Activated CD4-positive, alpha-beta T cell treated with anti-CD3 and anti-CD28 coated beads, Interleukin-2, amount 50 U/mL, for 16 hours (primary cell): Measurements from ENCODE around the gene BCORL1.

Experiments used
- DNase-seq: peaks from one replicate; pipeline ENCODE4 v3.0.0-alpha.2; 2020

Gene BCORL1

DNA sequence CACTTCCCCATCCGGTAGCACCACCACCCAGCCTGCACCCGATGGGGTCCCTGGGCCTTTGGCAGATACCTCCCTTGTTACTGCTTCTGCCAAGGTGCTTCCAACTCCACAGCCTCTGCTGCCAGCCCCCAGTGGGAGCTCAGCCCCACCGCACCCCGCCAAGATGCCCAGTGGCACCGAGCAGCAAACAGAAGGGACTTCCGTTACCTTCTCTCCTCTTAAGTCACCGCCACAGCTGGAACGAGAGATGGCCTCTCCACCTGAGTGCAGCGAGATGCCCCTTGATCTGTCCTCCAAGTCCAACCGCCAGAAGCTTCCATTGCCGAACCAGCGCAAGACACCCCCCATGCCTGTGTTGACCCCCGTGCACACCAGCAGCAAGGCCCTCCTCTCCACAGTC lies 31.9 kb downstream of the BCORL1 start:
- no peak for DNase-seq

DNA sequence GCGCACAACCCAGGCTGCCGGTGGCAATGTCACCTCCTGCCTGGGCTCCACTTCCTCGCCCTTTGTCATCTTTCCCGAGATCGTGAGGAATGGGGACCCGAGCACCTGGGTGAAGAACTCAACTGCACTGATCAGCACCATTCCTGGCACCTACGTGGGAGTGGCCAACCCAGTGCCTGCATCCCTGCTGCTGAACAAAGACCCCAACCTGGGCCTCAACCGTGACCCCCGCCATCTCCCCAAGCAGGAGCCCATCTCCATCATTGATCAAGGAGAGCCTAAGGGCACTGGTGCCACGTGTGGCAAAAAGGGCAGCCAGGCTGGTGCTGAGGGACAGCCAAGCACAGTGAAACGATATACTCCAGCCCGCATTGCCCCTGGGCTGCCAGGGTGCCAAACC lies 32.3 kb downstream of the BCORL1 start:
- no peak for DNase-seq

DNA sequence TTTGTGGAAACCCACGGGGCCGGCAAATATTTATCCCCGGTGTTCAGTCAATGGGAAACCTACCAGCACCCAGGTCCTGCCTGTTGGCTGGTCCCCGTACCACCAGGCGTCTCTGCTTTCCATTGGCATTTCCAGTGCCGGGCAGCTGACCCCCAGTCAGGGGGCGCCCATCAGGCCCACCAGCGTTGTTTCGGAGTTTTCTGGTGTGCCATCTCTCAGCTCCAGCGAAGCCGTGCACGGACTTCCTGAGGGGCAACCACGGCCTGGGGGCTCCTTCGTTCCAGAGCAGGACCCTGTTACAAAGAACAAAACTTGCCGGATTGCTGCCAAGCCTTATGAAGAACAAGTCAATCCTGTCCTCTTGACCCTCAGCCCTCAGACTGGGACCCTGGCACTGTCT lies 32.7 kb downstream of the BCORL1 start:
- DNase-seq: no peak

DNA sequence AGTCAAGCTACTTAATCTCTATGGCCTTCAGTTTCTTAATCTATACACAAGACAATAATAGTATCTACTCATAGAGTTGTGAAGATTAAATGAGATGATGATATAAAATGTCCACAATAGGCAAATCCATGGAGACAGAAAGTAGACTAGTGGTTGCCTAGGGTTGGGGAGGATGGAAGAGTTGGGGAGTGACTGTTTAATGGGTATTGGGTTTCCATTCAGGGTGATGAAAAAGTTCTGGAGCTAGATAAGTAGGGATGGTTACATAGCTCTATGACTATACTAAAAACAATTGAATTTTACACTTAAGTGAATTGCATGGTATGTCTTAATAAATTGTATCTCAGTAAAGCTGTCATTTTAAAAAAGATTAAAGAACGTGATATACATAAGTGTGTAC lies 35.7 kb downstream of the BCORL1 start:
- no peak for DNase-seq

DNA sequence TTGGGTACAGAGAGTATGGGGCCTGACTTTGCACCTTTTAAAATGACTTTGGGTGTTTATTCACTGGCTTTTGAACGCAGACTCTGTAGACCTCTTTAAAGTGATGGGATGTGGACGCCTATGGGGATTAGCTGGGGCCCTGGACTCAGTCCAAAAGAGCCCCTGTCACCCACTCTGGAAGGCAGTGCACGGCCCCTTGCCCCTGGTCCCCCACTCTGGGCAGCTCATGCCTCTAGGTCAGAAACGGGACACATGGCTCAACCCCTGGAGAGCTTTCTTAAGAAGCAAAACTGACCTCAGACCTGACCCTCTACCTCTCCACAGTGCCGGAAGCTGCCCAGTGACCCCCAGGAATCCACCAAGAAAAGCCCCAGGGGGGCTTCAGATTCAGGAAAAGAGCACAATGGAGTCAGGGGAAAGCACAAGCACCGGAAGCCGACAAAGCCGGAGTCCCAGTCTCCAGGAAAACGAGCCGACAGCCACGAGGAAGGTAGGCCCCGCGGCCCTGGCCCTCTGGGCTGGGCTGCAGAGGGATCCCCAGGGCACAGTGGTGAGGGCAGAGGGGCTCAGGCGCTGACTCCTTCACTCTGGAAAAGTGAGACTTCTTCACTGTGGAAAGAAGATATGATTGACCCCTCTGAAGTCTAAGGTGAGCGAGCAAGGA lies 38.4 kb downstream of the BCORL1 start:
- DNase-seq: no peak

DNA sequence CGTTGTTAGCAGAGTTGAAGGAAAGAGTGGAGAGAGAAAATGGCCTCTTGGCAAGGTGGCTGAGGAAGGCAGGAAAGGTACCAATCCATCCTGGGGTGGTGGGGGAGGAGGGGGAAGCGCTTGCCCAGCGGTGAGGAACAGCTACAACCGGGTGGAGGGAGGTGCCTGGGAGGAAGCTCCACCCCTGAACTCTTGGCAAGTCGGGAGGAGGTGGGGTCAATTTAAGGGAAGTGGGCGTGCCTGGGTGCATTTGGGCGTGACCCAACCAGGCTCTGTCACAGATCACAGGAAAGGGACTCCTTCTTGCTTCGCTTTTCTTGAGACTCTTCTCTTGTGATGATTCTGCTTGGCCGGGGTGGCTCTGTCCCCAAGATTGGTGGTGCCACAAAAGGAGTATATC lies 41.7 kb downstream of the BCORL1 start:
- DNase-seq: peak; percentile 81

DNA sequence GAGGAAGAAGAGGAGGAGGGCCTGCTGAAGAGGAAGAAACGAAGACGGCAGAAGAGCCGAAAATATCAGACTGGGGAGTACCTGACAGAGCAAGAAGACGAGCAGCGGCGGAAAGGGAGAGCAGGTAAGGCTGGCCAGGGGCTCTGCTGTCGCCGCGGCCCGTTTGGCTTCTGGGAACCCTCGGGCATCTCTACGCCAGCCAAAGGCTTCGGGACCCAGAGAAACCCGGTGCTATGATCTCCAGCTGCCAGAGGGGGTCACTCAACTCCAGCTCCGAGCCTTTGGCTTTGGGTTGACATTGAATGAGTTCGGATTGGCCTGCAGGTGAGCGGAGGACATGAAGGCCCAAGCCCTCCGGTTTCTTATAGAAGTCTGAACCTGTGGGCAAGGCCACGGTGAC lies 42.8 kb downstream of the BCORL1 start:
- no peak for DNase-seq

DNA sequence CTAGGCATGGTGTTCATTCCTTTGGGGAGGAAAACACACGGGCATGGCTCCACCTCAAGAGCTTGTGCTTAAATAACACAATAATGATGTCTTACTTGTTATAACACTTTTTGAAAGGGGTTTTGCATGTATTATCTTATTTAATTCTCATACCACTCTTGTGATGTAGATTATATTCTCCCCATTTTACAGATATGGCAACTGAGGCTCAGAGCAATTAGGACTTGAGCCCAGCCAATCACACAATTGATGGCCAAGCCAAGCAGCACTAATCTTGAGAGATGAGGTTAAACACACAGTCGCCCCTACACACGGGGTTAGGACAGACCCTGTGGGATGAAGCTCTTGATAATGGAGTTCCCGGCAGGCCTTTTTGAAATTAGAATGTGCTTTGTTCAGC lies 45.1 kb downstream of the BCORL1 start:
- DNase-seq: no peak

DNA sequence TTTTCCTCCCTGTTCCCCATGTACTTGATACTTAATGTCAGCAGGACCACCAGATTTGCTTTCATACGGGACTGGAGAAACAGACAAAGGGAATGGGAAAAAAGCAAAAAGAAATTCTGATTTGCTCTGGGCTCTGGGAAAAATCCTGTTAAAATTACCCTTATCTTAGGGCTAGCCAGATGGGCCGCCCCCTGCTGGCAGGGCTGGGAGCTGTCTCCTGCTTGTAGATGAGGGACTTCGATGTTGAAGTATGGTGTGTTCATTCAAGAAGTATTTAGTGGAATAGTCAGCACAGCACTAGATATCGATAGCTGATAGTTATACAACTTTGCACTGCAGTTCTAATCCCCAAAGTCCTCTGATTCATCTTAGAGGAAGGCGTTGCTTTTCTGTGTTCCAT lies 45.8 kb downstream of the BCORL1 start:
- DNase-seq: peak; percentile 34

DNA sequence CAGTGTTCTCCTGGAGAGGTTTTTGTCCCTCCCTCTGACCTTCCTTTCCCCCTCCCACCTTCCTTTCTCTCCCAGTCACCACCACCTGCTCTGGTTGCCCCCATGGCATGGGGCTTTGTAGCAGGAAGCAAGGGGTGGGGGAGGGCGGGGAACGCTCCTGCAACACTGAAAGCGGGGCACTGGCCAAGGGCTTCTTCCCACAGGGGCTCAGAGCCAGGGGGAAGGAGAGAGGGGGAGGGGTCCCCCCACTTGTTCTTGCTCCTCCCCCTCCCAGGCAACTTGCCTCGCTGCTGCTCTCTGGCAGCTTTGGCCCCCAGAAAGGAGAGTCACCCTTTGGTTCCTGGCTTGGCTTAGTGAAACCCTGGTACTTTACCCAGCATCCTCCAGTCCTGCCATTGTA lies 48.4 kb downstream of the BCORL1 start:
- no peak for DNase-seq

DNA sequence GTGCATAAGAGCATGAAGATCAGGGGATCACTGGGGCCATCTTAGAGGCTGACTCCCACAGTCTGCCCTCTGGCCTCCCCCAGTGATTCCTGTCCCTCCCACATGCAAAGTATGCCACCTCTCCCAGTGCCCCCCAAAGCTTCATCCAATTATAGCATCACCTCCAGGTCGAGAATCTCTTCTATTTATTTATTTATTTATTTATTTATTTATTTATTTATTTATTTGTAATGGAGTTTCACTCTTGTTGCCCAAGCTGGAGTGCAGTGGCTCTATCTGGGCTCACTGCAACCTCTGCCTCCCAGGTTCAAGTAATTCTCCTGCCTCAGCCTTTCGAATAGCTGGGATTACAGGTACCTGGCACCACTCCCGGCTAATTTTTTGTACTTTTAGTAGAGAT lies 50.1 kb downstream of the BCORL1 start:
- no peak for DNase-seq

DNA sequence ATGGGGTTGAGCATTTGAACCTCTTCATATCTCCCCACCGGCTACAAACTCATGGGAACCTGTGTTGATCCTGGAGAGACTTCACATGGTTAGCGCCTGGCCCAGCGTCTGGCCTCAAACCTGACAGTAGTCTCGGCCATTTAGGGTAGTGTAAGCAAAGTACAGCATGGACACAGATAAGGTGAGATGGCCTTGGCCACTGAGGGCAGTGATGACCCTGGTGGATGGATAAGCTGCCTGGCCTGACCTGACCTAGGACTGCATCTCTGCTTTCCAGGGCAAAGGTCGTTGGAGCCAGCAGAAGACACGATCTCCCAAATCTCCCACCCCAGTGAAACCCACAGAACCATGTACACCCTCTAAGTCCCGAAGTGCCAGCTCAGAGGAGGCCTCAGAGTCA lies 51.7 kb downstream of the BCORL1 start:
- no peak for DNase-seq

DNA sequence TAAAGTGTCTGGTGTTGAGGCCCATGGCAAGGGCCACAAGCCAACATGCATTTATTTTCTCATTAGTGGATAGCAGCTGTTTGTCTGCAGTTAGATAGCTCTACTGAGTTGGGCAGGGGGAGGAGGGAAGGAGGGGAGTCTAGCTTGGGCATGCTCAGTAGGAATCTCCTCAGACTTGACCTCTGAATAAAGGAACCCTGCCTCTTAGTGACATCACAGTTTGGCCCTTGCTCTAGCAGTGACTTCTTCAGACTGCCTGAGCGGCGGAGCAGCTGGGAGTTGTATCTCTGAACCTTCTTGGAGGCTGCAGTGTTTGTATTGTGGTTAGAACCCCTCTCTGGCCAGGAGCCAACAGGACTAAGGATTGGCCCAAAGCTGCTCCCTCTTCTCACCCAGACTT lies 57.4 kb downstream of the BCORL1 start:
- no peak for DNase-seq

DNA sequence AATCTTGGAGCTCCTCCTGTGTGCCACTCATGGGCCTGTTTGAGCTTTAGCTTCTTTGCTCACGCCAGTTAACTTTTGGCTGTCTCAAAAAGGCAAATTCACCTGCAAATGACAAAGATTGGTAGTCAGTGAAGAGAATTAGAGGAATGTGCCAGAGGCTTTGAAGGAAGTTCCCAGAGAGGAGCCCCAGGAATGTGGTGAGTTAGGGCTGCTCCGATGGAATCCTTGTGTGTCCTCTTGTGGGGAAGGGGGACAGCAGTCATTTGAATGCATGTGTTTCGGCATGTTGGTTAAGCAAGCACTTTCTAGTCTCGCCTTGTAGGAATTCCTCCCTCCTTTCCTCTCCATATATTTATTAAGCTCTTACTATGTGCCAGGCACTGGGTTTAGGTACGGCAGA lies 65.0 kb downstream of the BCORL1 start:
- DNase-seq: no peak

DNA sequence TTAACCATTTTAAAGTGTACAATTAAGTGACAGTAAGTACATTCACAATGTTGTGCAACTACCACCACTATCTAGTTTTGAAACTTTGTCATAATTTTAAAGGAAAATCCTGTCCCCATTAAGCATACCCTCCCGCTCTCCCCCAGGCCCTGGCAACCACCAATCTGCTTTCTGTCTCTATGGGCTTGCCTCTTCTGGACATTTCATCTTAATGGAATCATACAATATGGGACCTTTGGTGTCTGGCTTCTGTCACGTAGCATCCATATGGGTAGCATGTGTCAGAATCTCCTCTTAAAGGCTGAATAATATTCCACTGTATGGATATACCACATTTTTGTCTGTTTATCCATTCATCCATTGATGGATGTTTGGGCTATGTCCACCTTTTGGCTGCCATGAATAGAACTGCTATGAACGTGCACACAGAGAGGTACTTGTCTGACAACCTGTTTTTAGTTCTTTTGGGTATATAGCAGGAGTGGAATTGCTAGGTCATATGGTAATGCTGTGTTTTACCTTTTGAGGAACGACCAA lies 66.3 kb downstream of the BCORL1 start:
- DNase-seq: no peak

DNA sequence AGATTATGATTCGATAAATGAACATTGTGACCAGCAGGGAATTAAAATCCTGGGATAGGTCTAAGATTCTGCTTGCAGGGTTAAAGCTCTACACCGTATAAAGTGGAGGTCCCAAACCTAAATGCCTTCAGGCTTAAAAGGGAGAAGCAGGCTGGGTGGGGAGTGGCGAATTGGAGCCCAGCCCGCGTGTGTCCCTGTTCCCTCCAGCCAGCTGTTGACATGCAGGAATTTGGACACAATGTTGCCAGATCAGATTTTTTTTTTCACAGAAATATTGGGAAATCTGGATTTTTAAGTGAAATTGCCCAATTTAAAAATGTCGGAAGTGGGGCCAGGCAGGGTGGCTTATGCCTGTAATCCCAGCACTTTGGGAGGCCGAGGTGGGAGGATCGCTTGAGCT lies 67.4 kb downstream of the BCORL1 start:
- no peak for DNase-seq

DNA sequence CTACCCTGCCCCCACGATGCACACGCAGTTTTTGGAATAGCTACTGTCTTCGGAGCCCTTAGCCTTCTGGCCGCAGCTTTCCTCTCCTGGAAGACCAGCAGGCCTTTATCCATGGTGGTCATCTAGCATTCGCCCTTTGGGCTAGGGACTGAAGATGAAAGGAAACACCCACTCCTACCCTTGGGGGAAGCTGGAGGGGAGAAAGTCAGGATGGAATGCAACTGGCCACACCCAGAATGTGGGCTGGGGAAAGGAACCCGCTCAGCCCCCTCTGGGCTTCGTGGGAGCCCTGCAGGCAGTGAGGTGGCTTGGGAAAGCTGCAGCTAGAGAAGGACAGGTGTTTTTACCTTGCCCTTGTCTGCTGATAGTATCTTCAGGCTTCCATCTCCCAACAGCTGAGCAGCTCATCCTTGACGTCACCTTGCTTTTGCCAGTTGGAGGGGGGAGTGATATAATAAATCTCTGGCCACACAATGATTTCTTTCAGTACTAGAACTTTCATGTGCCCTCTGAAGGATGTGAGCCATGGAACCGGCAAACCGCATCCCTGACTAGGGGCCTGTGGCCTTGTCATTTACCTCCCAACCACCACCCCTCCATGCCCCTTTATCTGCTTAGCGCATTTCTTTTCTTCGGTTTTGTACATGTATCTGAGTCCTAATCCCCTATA lies 68.9 kb downstream of the BCORL1 start:
- DNase-seq: no peak

DNA sequence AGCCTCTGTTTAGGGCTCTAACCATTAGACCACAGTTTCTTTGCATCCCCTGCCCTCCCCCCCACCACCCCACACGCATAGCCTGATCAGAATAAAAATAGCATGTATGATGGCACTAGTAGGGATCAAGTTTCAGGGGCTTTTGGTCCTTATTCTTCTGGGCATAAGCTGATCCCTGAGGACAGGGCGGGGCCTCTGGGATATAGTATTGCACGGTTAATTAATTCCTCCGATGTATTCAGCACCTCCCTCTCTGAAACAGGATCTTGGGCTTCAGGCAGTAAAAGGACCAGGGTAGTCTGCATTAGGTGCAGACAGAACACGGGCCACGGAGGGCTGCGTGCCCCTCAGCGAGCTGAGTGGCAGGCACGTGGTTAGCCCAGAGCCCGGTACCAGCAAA lies 70.8 kb downstream of the BCORL1 start:
- DNase-seq: no peak

DNA sequence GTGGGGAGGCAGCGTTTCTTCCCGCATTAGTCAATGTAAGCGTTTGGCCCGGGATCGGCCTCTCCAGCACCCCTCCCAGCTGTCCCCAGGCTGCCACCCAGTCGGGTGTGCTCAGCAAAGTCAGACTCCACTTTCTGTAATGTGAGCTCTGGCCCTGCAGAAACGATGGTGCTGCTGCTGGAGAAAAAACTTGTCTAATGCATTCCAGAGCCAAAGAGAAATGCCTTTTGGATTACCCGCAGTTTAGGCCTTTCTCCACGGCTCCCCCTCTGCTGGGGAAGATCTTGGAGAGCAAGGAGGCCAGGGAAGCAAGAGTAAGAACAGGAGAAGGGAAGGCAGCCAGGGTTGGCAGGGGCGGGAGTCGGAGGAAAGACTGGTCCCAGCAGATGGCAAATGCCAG lies 72.7 kb downstream of the BCORL1 start:
- no peak for DNase-seq

DNA sequence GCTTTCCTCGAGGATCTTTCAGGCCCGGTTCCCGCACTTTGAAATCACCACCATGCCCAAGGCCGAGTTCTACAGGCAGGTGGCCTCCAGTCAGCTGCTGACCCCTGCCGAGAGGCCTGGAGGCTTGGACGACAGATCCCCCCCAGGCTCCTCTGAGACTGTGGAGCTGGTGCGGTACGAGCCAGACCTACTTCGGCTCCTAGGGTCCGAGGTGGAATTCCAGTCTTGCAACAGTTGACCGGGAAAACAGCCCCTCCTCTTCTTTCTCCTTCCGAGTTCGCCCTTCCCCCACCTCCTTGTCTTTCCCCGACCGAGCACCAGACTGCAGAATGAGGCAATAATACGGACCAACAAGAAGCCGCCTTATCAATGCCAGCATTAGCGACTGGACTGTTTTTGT lies 73.5 kb downstream of the BCORL1 start:
- DNase-seq: no peak

DNA sequence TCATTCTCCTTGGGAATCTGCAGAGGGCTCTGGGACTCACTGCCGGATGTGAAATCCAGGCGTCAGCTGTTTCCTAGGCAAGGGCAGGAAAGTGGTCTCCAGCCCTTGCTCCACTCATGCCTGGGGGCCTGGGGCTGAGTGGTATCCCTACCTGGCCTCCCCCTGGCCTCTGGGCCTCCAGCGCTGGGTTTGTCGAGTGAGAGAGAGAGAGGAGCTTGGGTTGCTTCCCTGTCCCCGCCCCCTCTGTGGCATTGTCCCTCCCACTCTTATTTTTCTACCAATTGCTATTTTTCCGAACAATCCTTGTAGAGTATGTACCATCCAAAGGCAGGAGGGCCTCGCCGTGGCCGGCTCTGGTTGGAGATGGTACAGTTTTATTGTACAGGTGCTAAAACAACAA lies 74.8 kb downstream of the BCORL1 start:
- no peak for DNase-seq

DNA sequence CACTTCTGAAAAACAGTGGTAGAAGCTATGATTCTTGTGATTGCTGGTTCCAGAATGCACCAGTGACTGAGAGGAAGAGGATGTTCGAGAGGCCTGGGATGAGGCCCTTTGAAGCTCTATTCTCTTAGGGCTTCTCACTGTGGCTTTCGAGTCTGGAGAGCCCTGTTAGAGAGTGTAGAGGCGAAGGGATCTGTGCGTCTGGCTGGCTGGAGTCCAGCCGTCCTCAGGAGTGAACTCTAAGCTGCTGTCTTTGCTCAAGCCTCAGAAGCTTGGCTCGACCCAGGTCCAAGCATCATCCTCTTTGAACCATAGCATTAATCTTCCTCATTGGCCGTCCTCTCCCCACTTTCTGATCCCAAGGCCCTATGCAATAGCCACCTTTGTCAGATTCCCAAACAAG lies 76.2 kb downstream of the BCORL1 start:
- no peak for DNase-seq

DNA sequence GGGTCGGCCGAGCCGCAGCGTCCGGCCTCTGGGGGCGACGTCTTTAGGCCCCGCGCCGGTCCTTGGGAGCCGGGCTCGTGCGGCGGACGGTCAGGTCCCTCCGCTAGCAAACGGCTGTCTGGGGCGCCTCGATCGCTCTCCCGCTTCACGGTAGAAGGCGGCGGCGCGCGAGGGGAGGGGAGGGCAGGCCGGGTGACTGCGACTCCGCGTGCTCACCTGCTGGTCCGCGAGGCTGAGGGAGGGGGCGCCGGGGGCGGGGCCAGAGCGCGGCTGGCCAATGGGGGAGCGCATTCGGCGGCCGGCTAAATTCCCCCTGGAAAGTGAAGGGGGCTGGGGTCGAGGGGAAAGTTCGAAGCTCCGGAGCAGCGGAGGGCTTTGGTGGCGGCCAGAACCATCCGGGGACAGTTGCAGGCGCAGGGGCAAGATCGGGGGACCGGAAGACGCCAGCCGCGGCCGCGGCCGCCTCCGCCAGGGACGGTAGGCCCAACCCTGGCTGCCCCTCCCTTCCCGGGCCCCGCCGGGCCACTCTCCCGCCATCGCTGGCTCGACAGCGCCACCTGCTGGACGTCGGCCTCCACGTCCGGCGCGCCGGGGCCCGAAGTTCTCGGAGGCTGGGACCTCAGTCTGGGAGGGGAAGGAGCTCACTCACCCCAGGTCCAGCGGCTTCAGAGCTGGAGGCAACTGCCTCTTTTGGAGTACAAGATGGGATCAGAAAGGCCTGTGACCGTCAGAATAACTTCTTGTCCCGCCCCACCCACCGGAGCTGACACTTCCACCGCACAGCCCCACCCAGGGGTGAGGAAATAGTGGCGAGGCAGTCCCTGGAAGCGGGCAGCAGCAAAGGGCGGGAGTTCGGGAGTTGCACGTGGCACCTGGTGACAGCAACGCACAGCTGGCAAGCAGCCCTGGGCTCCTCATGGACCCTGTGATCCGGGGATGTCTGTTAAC lies 78.0 kb downstream of the BCORL1 start:
- peak; percentile 81 for DNase-seq
